ENCODE results near the gene SYK.
A peak's percentile ranks its signal among the peaks of the same experiment; 100 is the strongest.
"Not testable (repeated sequence)": the region's sequence is repeated elsewhere in the genome, so short reads cannot be mapped to it uniquely, and the experiment has no call there.

The SYK gene

DNA sequence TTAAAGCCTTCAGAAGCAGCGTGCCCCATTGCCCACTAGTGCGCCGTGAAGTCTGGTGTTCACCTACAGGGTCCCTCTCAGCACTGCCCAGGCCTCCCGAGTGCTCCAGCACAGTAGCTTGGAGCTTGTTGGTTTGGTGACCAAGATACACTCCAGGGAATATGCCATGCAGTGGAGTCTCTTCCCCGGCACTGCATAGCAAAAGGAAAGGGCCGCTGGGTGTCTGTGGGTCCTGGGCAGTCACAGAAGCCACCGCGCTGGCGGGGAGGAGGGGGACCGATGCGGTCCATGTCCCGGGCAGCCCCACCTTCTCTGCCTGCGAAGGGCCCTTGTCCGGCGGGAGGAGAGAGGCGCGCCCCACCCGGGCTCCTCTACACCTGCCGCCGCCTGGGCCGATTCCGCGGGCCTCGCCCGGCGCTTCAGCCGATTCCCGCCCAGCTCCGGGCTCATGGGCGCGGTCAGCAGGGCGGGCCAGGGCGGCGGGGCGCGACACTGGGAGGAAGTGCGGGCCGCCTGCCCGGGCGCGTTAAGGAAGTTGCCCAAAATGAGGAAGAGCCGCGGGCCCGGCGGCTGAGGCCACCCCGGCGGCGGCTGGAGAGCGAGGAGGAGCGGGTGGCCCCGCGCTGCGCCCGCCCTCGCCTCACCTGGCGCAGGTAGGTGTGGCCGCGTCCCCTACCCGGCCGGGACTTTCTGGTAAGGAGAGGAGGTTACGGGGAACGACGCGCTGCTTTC, at the start of gene SYK:
TSS of gene SYK (plus strand) at position 579 of the 732 bp plus-strand sequence. CDS start 42,080 bp downstream, outside the sequence.
- DNase-seq = peak; percentile 52

DNA sequence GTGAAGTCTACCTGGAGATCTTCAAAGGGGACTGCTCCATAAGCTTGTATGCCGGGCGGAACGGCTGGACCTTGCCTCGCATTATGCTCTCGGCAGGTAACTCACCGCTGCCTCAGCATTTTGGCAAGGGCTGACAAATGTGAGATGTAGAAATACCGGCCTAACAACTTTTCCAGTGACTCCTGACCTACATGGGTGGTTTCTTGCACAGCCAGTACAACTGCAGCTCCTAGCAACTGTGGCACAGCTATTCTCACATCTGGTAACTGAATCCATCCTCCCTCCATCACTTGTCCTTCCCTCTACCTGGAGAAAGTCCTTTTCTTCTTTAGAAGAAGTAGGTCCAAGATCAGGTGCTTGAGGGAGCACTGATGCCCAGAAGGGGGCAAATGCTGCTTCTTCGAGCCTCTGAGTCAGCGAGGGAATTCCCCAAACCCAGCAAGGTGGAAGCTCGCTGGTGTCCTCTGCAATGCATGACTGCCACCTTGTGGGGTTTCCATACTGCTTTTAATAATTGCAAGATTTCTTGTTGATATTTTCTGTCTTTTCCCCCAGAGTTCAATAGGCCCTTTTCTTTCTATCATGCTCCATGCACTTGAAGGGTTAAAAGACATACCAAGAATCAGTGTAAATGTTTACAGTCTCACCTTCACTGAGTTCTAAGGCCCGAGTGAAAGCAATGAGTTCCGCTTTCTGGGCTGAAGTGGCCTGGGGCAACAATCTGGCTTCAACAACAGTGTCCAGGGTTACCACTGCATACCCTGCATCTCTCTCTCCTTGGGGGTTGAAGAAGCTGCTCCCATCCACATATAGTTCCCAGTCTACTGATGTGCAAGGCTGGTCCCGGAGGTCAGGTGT, 45.9 kb upstream of the SYK start:
- DNase-seq = peak; percentile 43

GRCh38 chr9:90760577-90760976, 41.0 kb upstream of the SYK start:
- DNase-seq = not testable (repeated sequence)

DNA sequence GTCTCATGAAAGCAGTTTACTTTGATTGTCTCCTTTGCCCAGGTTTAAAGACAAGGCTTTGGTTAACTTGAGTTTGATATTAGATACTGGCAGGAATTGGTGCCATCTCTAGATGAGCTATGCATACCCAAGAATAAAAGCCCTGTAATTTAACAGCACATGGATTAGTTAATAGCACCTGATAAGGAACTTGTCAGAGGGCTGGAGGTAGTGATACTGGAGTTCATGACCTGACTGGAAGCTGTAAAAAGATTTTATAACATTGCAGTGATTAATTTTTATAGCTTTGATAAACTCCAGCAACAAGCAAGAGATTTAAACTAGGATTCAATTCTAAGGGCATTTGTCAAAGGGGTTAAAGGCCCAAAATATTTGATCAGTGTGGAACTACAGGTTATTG, 34.9 kb upstream of the SYK start:
- no peak for DNase-seq

- no peak for DNase-seq
Measured at GRCh38 chr9:90767523-90768100, 34.0 kb upstream of the SYK start.

DNA sequence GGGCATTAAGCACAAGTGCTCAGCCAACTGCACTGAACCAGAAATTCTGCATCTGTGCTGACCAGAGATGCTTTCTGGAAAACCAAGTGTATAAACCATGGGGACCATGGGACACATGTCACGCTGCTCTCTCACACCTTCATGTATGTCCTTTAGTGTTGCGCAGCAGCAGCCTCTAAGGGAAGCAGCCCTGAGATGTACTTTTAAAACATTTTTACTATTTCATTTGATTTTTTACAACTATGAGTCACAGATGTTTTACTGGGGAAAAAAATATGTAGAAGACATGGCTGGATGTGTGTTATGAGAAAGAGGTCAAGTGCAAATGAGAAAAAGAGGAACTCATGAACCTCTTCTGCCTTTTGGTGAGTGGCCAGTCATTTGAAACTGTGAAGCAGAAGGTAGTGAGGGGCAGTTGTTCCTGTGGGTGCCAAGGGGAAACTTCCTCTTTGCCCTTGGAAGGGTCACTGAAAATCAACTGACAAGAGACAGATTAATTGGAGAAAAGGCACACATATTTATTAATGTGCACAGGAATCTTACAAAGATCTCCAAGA, 31.4 kb upstream of the SYK start:
- DNase-seq = no peak

DNA sequence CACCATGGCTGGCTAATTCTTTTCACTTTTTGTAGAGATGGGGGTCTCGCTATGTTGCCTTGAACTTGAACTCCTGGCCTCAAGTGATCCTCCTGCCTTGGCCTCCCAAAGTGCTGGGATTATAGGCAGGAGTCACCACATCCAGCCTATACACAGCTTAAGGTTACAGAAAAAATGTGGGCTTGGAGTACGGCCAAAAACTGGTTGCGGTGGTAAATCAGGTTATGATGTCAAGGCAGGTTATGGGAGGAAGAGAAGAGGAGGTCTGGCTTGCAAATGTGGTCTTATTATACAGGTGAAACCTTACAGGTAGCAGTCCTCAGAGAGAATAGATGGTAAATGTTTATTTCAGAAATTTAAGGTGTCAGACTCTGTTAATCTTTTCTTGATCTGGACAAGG, 30.7 kb upstream of the SYK start:
- DNase-seq = no peak

GRCh38 chr9:90772386-90772785, 29.2 kb upstream of the SYK start:
- DNase-seq = no peak

DNA sequence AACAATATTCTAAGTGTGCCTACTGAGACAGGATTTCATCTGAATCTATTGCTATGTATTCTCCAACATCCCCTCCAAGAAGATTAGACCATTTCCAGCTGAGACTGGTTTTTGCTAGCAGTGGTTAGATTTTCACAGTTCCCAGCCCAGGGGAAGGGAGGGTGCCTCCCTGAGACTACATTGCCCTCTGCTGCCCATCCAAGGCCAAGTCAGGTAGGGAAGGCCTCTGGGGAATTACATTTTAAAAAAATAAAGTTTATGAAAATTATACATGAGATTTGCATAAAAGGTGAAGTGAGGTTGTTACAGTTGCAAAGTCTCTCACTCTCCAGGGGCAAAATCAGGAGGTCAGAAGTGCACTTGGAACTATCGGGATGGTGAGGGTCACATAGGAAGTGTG, 28.0 kb upstream of the SYK start:
- DNase-seq = no peak

- DNase-seq = no peak
Measured at GRCh38 chr9:90774071-90774470, 27.5 kb upstream of the SYK start.

DNA sequence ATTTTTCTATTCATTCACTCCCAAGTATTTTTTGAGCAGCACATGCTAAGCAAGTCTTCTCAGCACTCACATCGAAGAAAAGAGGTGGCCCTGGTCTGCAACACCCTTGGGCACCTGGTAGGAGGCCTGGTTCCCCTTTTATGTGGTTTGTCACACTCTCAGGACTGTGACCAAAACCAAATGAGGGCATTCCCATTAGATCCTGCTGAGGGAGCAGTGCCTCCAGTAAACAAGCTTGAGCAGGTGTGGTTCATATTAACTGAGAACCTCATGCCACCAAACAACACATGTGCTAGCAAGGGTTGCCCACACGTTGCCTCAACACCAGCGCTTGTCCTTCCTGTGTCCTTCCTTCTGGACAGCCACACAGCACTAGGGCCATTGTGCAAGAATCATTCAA, 26.9 kb upstream of the SYK start:
- DNase-seq = no peak

DNA sequence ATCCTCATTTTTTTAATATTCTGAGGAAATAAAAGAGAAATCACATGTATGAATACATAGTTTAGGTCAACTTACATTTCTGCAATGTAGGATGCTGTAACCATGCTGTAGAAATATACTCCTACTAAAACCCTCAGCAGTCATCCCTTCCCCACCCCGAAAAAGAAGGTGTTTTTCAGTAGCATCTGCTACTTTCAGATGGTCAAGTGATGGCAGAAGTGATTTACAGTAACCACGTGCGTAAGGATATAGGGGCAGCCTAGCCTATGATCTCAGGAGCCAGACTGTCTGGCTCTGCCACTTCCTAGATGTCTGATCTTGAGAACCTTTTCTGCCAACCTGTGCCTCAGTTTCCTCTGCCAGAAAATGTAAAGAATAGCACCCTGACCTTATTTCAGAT, 26.0 kb upstream of the SYK start:
- no peak for DNase-seq

DNA sequence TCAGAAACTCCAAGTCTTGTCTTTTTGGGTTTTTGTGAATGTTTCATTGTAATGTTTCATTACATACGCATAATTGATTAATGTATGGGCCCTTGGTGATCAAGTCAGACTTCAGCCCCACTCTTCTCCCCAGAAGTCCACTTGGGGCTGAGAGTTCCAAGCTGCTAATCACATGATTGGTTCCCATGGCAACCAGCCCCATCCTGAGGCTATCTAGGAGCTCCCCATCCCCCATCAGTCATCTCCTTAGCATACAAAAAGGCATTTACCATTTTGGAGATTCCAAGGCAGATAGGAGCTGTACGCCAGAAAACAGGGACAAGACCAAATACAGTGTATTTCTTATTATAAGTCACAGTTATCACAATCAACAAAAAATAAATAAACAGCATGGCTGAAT, 22.9 kb upstream of the SYK start:
- DNase-seq = no peak

GRCh38 chr9:90783552-90783951, 18.1 kb upstream of the SYK start:
- no peak for DNase-seq

GRCh38 chr9:90783964-90784363, 17.7 kb upstream of the SYK start:
- DNase-seq = no peak

DNA sequence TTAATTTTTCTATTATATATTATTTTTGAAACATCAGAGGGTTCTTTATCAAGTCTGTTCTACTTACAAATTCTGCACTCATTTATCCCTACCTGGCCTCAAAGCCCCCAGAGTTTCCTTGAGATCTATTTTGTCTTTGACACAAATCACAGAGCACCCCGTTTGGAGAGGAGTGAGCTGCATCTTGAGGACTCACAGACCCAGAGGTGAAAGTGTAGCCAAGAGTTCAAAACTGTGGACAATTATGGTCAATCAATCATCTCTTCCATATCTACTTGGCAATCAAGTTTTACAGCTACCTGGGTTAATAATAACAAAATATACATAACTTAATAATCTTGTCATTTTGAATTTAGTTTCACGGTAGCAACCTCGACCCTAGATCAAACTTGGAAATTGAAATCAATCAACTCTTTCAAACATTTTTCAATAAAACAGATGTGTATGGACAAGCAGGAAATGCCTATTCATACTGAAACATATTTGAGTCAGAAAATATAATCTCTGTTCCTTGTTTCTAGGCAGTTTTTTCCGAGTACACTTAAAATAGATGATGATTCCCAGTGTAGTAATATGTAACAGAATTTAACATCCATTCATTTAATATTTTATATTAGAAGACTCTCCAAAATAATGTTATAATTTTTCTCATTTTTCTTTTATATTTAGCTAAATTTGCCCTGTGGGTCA, 13.7 kb upstream of the SYK start:
- no peak for DNase-seq

- not testable (repeated sequence) for DNase-seq
Measured at GRCh38 chr9:90788527-90788926, 13.1 kb upstream of the SYK start.

GRCh38 chr9:90789408-90789807, 12.2 kb upstream of the SYK start:
- no peak for DNase-seq

GRCh38 chr9:90789862-90790261, 11.8 kb upstream of the SYK start:
- DNase-seq = no peak

DNA sequence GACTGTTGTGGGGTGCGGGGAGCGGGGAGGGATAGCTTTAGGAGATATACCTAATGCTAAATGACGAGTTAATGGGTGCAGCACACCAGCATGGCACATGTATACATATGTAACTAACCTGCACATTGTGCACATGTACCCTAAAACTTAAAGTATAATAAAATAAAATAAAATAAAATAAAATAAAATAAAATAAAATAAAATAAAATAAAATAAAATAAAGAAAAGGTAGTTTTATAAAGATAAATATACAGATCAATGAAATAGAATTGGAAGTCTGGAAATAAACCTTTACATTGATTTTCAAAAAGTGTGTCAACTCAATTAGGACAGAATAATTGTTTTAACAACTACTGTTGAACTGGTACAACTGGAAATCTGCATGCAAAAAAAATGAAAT, 8.6 kb upstream of the SYK start:
- DNase-seq = not testable (repeated sequence)

GRCh38 chr9:90793729-90794128, 7.9 kb upstream of the SYK start:
- DNase-seq = no peak

- no peak for DNase-seq
Measured at GRCh38 chr9:90795084-90795483, 6.5 kb upstream of the SYK start.

DNA sequence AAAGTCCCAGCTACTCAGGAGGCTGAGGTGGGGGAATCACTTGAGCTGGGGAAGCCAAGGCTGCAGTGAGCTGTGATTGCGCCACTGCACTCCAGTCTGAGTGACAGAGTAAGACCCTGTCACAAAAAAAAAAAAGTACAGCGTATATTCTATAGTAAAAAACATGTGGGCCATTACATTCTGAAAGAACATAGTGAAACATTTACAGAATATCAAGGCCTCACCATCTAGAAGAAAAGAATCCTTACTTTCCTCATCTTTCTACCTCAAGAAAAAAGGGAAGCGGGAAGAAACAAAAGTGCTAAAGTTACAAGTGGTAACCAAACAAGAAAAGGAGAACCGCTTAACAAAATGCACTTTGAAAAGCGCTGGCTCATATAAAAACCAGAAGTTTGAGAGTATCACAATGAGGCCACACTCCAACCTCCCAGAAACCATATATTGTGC, 5.7 kb upstream of the SYK start:
- DNase-seq = no peak
